CD14-positive monocyte (primary cell): ENCODE results near the gene SAMHD1. TPM values are rescaled to one million over a fixed set of nuclear protein-coding genes. Genes with fewer than 3 reads are reported as not detected.

Experiments used
- DNase-seq, 3 donors: peaks; one replicate each; pipeline ENCODE4 v3.0.0-alpha.2; 2011 to 2022
- H2AFZ ChIP-seq: 2 replicates; pipeline ENCODE4 v1.6.0; 2012; ENCODE audit warnings: mild to moderate bottlenecking, low read depth, low read length, inconsistent platforms; ENCODE audit not compliant: insufficient read depth, poor library complexity, severe bottlenecking
- H3K27ac ChIP-seq, 2 donors: 1 replicate in 1 of 2; 2 replicates in 1 of 2; pipeline ENCODE4 v1.5.1; 2012 to 2013; ENCODE audit warnings: low read length in 2 of 2, control low read depth in 1 of 2, inconsistent platforms in 1 of 2, low read depth in 1 of 2, mild to moderate bottlenecking in 1 of 2
- H3K27me3 ChIP-seq, 2 donors: one replicate each; pipeline versions ENCODE4 v1.6.0 to v1.6.1; 2011 to 2013; ENCODE audit warnings: low read length in 2 of 2; ENCODE audit not compliant: control insufficient read depth in 2 of 2, insufficient read depth in 2 of 2
- H3K36me3 ChIP-seq, 2 donors: replicated peaks in 1 of 2; 1 replicate in 1 of 2; 2 replicates in 1 of 2; pipeline versions ENCODE4 v1.5.1 to v1.6.1; 2012 to 2013; ENCODE audit warnings: low read length in 2 of 2, control low read depth in 1 of 2, inconsistent platforms in 1 of 2, mild to moderate bottlenecking in 1 of 2; ENCODE audit not compliant: insufficient read depth in 2 of 2, control insufficient read depth in 1 of 2
- H3K4me1 ChIP-seq, 2 donors: 1 replicate in 1 of 2; 2 replicates in 1 of 2; pipeline versions ENCODE4 v1.5.1 to v1.6.1; 2012 to 2013; ENCODE audit warnings: low read length in 2 of 2, control low read depth in 1 of 2, inconsistent platforms in 1 of 2, mild to moderate bottlenecking in 1 of 2, moderate library complexity in 1 of 2; ENCODE audit not compliant: insufficient read depth in 2 of 2, control insufficient read depth in 1 of 2
- H3K4me2 ChIP-seq: replicated peaks from 2 replicates; pipeline ENCODE3; 2012; ENCODE audit warnings: low read length, moderate library complexity, mild to moderate bottlenecking; ENCODE audit not compliant: poor library complexity, severe bottlenecking; ENCODE audit errors: extremely low read depth
- H3K4me3 ChIP-seq, 3 experiments: fragments of 200-600 bp in 1 of 3; sonication (generic) in 1 of 3; replicated peaks in 1 of 3; 1 replicate in 2 of 3; 2 replicates in 1 of 3; pipeline ENCODE4 v1.5.1; 2011 to 2013; ENCODE audit warnings: low read length in 3 of 3, mild to moderate bottlenecking in 3 of 3, control low read depth in 2 of 3, low read depth in 2 of 3, inconsistent platforms in 1 of 3, moderate library complexity in 1 of 3
- H3K79me2 ChIP-seq: 2 replicates; pipeline ENCODE4 v1.6.0; 2012; ENCODE audit warnings: mild to moderate bottlenecking, control low read depth, inconsistent platforms, low read length, moderate library complexity; ENCODE audit not compliant: insufficient read depth
- H3K9ac ChIP-seq: 2 replicates; pipeline ENCODE4 v1.6.0; 2017; ENCODE audit warnings: low read length, mild to moderate bottlenecking; ENCODE audit not compliant: insufficient read depth, poor library complexity, severe bottlenecking
- H3K9me3 ChIP-seq, 2 donors: replicated peaks in 1 of 2; 1 replicate in 1 of 2; 2 replicates in 1 of 2; pipeline versions ENCODE4 v1.5.1 to v1.6.1; 2012 to 2013; ENCODE audit warnings: low read length in 2 of 2, control low read depth in 1 of 2; ENCODE audit not compliant: control insufficient read depth in 1 of 2, insufficient read depth in 1 of 2
- H4K20me1 ChIP-seq: 2 replicates; pipeline ENCODE4 v1.6.0; 2012; ENCODE audit warnings: mild to moderate bottlenecking, low read length, control low read depth, moderate library complexity; ENCODE audit not compliant: insufficient read depth
- H3K27ac Mint-ChIP-seq, 7 donors: one replicate each; pipeline ENCODE4 v1.8.0; 2020; ENCODE audit warnings: mild to moderate bottlenecking in 7 of 7, mixed read lengths in 7 of 7, moderate library complexity in 6 of 7, inconsistent platforms in 2 of 7
- H3K27me3 Mint-ChIP-seq, 3 donors: one replicate each; pipeline ENCODE4 v1.8.0; 2021 to 2022; ENCODE audit warnings: low read depth in 3 of 3, mild to moderate bottlenecking in 3 of 3, mixed read lengths in 3 of 3, moderate library complexity in 3 of 3, inconsistent platforms in 1 of 3
- H3K36me3 Mint-ChIP-seq, 2 donors: one replicate each; pipeline ENCODE4 v1.8.0; 2020; ENCODE audit warnings: mixed read lengths in 2 of 2, inconsistent platforms in 1 of 2, mild to moderate bottlenecking in 1 of 2
- H3K4me1 Mint-ChIP-seq: one replicate; pipeline ENCODE4 v1.8.0; 2020; ENCODE audit warnings: mild to moderate bottlenecking, mixed read lengths
- H3K4me3 Mint-ChIP-seq, 2 donors: one replicate each; pipeline ENCODE4 v1.8.0; 2020; ENCODE audit warnings: mild to moderate bottlenecking in 2 of 2, mixed read lengths in 2 of 2, moderate library complexity in 1 of 2
- H3K9me3 Mint-ChIP-seq, 7 donors: one replicate each; pipeline ENCODE4 v1.8.0; 2020 to 2022; ENCODE audit warnings: mixed read lengths in 7 of 7, mild to moderate bottlenecking in 6 of 7, moderate library complexity in 6 of 7, inconsistent platforms in 2 of 7
- WGBS: methylation state at CpG from one replicate; pipeline ENCODE4 v1.1.5; 2013; ENCODE audit warnings: missing lambda C conversion rate; ENCODE audit not compliant: insufficient coverage; 5-methylcytosine and 5-hydroxymethylcytosine counted together
- intact Hi-C, 2 donors: fragments of 100-400 bp; cut with micrococcal nuclease; formaldehyde crosslinking; loops; one replicate each; pipeline versions ENCODE4 v1.15.0 to v1.15.1; 2023
- polyA plus RNA-seq, 3 donors: library from polyadenylated mRNA; depleted of rRNA in 1 of 3; unstranded in 2 of 3; stranded (reverse) in 1 of 3; fragments of 300-500 nt in 2 of 3; fragments of >200 nt in 1 of 3; fragmentation: Illumina TruSeq in 2 of 3; gene quantifications; 1 replicate in 2 of 3; 2 replicates in 1 of 3; pipeline ENCODE4 v1.2.3, GENCODE V29; 2012 to 2021
- TF ChIP-seq, protein P1 (sequence below): fragments of 200-600 bp; IDR thresholded peaks from one replicate; pipeline ENCODE4 v1.8.0; 2022; ENCODE audit warnings: antibody characterized with exemption, mild to moderate bottlenecking

SAMHD1 gene
- polyA plus RNA-seq, 3 donors = 232 to 796 (median 590) TPM

DNA sequence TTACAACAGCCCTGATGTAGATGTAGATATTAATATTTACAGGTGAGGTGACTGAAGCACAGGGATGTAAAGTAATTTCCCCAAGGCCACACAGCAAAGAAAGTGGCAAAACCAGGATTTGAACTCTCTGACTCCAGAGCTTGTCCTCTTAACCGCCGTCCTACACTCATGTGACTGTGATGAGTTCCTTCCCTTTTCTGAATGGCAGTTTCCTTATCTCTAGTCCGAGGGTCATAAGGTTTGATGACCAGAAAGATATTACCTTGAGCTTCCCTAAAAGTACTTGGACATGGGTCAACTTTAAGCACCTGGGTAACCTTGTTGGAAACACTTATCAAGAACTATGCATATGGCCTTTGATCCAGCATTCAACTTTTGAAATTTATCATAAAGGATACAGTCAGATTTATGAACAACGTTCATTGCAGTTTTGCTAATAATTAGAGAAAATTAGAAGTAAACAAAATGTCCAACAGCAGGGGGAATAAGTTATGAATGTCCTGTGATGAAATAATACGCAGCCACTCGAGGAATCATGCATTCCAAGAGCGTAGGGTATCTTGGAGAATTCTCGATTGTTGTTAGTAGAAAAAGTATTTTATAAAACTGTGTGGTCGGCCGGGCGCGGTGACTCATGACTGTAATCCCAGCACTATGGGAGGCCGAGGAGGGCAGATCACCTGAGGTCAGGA lies 77.9 kb downstream of the SAMHD1 start:
- Histone ChIP-seq H3K4me3 (no peak overlapping the region), H3K27me3 (no peaks in the 10 kb centered on the region), H4K20me1 (no peaks in the 10 kb centered on the region), H3K9ac (no peak overlapping the region), H3K27ac (no peak overlapping the region), H3K9me3 (no peaks in the 10 kb centered on the region), H3K4me2 (no peak overlapping the region), H3K4me1 (peaks cover 11 to 14% of the 10 kb centered on the region in 2 donors), H3K36me3 (peaks cover 0 to 7% of the 10 kb centered on the region in 2 donors), H3K79me2 (no peaks in the 10 kb centered on the region), H2AFZ (no peak overlapping the region)
- peak in 2 of 3 donors; percentile 20 to 39 for DNase-seq
- H3K9me3 Mint-ChIP-seq = no peaks in the 10 kb centered on the region
- TF ChIP-seq, protein P1, sequence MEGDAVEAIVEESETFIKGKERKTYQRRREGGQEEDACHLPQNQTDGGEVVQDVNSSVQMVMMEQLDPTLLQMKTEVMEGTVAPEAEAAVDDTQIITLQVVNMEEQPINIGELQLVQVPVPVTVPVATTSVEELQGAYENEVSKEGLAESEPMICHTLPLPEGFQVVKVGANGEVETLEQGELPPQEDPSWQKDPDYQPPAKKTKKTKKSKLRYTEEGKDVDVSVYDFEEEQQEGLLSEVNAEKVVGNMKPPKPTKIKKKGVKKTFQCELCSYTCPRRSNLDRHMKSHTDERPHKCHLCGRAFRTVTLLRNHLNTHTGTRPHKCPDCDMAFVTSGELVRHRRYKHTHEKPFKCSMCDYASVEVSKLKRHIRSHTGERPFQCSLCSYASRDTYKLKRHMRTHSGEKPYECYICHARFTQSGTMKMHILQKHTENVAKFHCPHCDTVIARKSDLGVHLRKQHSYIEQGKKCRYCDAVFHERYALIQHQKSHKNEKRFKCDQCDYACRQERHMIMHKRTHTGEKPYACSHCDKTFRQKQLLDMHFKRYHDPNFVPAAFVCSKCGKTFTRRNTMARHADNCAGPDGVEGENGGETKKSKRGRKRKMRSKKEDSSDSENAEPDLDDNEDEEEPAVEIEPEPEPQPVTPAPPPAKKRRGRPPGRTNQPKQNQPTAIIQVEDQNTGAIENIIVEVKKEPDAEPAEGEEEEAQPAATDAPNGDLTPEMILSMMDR = no peak
- H3K27ac Mint-ChIP-seq = peak overlapping the region in 1 of 7 donors; percentile 53
- peaks cover 16% of the 10 kb centered on the region for H3K4me1 Mint-ChIP-seq
- H3K27me3 Mint-ChIP-seq = peaks cover 0 to 1% (median 0%) of the 10 kb centered on the region in 3 donors
- peaks cover 0 to 3% of the 10 kb centered on the region in 2 donors for H3K36me3 Mint-ChIP-seq
- intact Hi-C loops = no loop called here
- no peak overlapping the region for H3K4me3 Mint-ChIP-seq
- 95% methylated on average over 10 of the region's 13 CpGs for WGBS

DNA sequence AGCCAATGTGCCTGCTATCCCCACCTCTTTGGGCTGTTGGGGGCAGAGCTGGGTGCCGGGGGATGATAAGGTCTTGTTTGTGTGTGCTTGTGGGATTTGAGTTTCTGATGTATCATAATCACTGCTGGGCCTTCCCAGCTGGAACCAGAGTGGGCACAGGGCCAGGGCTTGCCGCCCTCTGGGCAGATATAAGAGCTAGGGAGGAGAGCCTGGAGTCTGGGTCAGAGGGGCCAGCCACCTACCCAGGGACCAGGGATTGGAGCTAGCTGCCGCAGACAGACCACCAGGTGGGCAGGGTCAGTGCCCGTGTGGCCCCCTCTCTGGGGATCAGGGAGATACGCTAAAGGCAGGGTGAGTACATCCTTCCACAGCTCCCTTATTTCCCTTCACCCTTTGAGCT lies 78.7 kb downstream of the SAMHD1 start:
- intact Hi-C loops = no loop called here

More for the DNA sequence above, 78.7 kb downstream of the SAMHD1 start:
- DNase-seq = no peak
- H3K27me3 ChIP-seq = no peaks in the 10 kb centered on the region
- H2AFZ ChIP-seq = no peak overlapping the region
- no peak overlapping the region for H3K4me3 ChIP-seq
- Mint-ChIP-seq H3K27ac (no peak overlapping the region), H3K27me3 (peaks cover 0 to 2% (median 1%) of the 10 kb centered on the region in 3 donors), H3K4me3 (no peak overlapping the region), H3K4me1 (peaks cover 16% of the 10 kb centered on the region), H3K9me3 (no peaks in the 10 kb centered on the region), H3K36me3 (peaks cover 0 to 3% of the 10 kb centered on the region in 2 donors)
- WGBS = 100% methylated on average over 3 of the region's 5 CpGs
- no peaks in the 10 kb centered on the region for H3K79me2 ChIP-seq
- H3K36me3 ChIP-seq = peaks cover 0 to 7% of the 10 kb centered on the region in 2 donors
- H3K4me1 ChIP-seq = peaks cover 11 to 14% of the 10 kb centered on the region in 2 donors
- H3K4me2 ChIP-seq = no peak overlapping the region
- no peaks in the 10 kb centered on the region for H4K20me1 ChIP-seq
- TF ChIP-seq, protein P1 = no peak
- H3K27ac ChIP-seq = no peak overlapping the region
- no peak overlapping the region for H3K9ac ChIP-seq
- no peaks in the 10 kb centered on the region for H3K9me3 ChIP-seq
